Heart left ventricle (tissue), 13 donors: Measurements from ENCODE around the gene RRM1.

ENCODE experiments used
- CTCF ChIP-seq, 12 donors: fragments of 200-600 bp; sonication (generic) in 4 of 12; IDR thresholded peaks; one replicate each; pipeline versions ENCODE4 v1.5.0 to v1.8.0; 2018 to 2022; ENCODE audit warnings: antibody characterized with exemption in 12 of 12, mild to moderate bottlenecking in 5 of 12
- POLR2A ChIP-seq, 2 donors: fragments of 450-650 bp; IDR thresholded peaks; one replicate each; pipeline ENCODE4 v1.6.1; 2017; ENCODE audit warnings: antibody characterized with exemption in 2 of 2, mild to moderate bottlenecking in 2 of 2, moderate library complexity in 2 of 2
- donor health status: ischemic (EF 13 %, LVEDD 7.1; RV severe dilation, severe dysfunction).
- donor health status: DM: no; HTN: yes; CAD: no.
- donor health status: DM: no; HTN: no; CAD: no.
- donor health status: ischemic (EF 25% LVEDD 6.9; RV normal size, moderate dysfunction).
- donor health status: ischemic (EF 25% LVEDD 5.7; RV mildly dilated, moderate dysfunction).
- donor health status: ischemic (EF 35%, LVEDD 5.7; RV mildly dilated, moderate dysfunction).
- donor health status: nonischemic (EF 11% LVEDD 7.7; RV severe dilation, severe dysfunction).
- donor health status: DM: yes; HTN: yes; CAD: no.
- donor health status: PGD.
- donor health status: ischemic (EF 29% LVEDD 5.4; RV normal size, mild dysfunction).
- donor health status: nonischemic (EF 23%, LVEDD 6.1; RV moderate dilation, normal function).

GRCh38 chr11:4044976-4045646, 49.5 kb upstream of the RRM1 start:
- TF ChIP-seq CTCF (IDR thresholded peaks at IDR 0.05) (no peak), POLR2A (IDR thresholded peaks at IDR 0.05) (no peak)
